Muscle of arm (tissue), 12 donors: ENCODE measurements around the gene TOX4. TPM values are rescaled to one million over a fixed set of nuclear protein-coding genes. Genes with fewer than 3 reads are reported as not detected.
"Not testable (repeated sequence)": the region's sequence is repeated elsewhere in the genome, so short reads cannot be mapped to it uniquely, and the experiment has no call there.

Experiments used
- DNase-seq: peaks from one replicate; pipeline ENCODE4 v3.0.0-alpha.2; 2013
- polyA plus RNA-seq, 12 donors: library from polyadenylated mRNA; unstranded; fragments of 120-200 nt; gene quantifications; one replicate each; pipeline ENCODE4 v1.2.1, GENCODE V29; 2013; ENCODE audit not compliant: insufficient read length in 12 of 12

TOX4 gene
- polyA plus RNA-seq, 12 donors = 17.4 to 56.6 (median 44.0) TPM; not detected in 1

DNA sequence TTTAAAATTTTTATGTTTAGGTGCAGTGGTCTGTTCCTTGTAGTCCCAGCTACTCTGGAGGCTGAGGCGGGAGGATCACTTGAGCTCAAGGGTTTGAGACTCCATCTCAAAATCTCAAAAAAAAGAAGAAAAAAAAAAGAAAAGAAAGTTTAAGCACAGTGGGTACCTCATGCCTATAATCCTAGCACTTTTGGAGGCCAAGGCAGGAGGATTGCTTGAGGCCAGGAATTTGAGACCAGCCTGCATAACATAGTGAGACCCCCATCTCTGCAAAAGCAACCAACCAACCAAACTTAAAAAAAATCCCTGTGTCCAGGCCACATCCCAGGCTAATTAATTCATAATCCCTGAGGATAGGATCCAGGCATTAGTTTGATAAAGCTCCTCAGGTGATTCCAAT is 52.5 kb downstream of the TOX4 start:
- no peak for DNase-seq

DNA sequence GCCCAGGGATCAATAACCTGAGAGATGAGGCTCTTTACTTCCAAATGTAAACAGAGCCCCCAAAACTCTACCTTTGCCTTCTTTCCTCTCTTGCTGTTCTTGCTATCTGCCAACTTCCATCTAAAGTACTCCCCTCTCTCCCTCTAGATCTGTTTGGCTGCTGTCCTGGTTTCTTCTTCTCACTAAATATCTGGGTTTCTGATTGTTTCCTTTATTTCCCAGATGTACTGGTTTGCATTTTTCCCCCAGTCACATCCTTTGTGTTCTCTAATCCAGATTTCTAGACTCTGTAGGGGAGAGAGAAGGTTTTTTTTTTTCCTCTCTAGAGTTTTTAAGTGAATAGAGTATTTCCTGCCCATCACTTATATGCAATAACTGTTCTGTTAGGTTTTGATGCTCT is 56.3 kb downstream of the TOX4 start:
- no peak for DNase-seq

DNA sequence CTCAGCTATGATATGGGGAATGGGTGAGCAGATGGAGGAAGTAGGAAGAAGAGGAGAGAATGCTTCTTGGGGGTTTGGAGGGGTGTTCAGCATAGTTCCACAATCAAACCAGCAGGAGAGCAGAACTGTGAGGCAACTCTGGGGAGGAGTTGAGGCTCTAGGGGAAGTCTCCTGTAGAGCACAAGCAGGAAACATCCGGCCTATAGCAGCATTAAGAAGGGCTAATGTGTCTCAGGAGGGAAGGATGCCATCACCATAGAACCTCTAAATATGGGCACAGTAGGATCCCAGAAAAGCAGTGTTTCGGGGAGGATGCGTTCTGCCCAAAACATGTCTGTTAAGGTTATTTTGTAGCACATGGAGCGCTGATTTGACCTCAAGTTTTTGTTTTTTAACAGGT is 57.6 kb downstream of the TOX4 start:
- DNase-seq = no peak

DNA sequence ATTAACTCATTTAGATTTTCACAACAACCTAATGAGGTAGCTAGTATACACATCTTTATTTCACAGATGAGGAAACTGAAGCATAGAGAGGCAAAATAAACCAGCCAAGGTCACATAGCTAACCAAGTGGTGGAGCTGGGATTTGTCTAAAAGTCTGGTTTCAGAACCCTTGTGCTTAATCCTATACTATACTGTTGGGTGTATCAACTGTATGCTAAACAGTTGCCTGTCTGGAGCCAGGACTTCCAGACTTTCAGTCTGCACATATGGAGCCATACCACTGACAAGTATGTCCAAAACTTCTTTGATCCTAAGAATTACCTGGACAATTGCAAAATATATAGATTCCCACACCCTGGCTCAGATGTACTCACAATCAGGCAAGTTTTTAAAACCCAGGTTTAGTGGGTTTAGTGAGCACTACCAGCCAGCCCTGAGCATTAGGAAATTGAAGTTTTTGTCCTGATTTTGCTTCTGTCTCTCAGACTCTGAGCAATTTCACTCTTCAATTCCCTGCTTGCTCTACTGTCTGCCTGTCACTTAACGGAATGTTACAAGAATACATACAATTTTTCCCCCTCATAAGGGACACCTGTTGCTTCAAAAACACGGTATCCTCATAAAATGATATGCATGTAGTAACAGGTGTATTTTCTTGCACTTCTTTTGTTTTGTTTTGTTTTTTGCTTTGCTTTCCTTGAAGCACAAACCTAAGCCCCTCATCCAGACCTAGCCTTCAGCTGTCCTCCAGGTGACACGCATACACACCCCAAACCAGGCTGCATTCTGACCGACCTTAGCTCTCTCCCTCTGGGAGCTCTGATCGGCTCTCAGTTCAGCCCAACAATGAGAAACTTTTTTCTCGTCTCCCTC is 58.8 kb downstream of the TOX4 start:
- no peak for DNase-seq

DNA sequence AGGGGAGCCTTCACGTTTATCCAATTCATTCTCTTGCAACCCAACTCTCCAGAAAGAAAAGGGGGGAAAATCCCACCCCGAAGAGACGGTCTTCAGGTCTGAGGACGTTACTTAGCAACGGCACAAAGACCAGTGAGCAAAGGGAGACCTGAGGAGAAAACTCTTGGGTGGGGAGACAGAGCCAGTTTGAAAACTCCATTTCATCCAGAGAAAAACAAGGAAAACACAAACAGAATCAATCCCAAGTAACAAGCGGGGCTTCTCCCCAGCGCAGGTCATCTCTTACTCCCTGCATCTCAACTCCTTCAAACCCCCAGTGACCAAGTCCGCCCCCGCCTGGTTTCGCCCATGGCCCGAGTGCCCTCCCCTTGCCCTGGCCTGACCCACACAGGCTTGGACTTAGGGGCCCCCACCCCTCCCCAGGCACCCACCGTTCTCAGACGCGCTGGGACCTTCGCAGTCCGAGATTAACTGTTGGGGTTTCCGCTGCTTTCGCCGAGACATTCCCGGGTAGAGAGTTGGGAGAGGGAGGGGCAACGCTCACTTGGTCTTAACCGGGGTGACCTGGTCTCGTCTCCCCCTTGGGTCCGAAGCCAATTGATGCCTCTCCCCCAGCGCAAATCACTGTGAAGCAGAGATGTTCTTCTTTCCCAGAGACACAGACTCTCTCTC is 59.6 kb downstream of the TOX4 start:
- DNase-seq = peak; percentile 31

DNA sequence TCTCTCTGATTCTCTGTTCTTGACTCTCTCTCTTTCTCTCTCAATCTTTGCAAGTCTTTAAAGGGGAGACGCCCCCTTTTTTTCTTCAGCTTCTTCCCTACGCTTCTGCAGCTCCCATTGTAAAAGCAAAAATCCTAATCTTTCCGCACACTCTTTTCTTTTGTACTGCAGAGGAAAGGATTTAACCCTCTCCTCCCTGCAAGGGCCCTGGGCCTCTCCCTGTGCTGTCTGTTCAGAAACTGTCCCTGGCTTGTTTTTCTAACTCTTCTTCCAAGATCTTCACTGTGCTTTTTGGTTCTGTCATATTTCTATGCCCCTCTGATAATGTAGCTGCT is 60.1 kb downstream of the TOX4 start:
- no peak for DNase-seq

DNA sequence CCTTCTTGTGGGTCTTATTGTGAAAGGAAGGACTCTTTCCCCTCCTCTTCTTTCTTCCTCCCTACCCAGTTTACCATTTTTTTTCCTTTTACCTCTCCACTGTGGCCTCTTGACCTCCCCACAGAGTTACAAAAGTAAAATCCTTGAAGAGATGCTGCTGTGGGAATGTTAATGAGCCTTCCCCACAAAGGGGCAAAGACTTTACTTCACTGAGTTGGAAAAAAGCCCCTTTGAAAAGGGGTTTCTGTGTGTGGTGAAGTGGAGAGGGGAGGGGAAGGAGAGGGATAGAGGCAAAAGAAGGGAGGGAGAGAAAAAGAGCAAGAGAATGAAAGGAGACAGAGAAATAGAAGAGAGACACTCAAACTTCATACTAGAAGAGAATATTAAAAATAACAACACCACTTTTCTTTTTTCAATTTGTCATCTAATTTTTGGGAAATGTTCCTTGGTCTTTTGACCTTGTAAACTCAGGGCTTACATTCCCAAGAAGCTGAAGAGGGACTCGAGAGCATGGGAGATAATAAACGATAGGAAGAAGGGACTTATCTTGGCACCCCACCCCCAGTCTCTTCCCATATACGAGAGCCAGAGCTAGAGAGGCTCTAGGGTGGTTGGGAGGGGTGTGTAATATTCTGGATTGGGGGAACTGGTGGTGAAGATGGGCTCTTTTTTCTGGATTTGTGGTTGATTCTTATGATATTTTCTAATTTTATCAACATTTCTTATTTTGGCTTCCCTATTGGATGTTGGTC is 62.4 kb downstream of the TOX4 start:
- DNase-seq = no peak

DNA sequence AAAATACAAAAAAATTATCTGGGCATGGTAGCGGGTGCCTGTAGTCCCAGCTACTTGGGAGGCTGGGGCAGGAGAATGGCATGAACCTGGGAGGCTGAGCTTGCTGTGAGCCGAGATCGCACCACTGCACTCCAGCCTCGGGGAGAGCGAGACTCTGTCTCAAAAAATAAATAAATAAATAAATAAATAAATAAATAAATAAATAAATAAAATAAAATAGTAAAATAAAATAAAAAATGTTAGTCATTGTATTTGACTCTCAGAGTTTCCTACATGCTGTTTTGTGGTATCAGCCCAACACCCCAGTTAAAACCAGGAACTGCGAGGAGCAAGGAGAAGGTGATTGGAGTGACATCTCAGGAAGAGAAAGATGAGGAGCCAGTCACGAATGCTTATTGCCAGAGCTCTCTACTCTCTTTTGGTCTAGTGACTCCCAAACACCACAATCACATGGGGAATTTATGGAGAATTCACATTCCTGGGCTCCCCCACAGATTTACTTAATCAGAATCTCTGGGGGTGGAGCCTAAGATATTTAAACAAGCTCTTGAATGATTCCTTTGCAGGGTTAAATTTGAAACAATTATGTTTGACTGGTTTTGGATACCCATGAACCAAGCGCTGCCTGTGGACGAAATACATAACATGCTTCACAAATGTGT is 64.5 kb downstream of the TOX4 start:
- DNase-seq = no peak

DNA sequence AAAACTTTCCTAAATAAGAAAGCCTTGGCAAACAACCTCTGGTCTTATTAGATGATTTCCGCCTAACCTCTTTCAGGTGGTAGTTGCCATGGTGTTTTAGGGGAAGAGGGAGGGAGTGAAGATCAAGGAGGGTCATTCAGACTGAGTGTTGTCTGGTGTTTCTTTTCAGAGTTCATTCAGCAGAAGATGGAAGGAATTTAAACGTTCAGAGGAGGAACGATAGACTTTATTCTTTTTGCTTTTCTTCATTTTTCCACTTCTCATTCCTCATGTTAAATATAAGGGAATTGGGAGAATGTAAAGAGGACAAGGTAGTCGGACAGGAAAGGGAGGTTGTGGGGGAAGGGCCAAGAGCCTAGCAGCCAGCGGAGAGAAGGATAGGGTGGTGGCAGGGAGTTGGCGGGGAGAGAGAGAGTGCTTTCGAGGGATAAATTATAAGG is 66.5 kb downstream of the TOX4 start:
- no peak for DNase-seq

DNA sequence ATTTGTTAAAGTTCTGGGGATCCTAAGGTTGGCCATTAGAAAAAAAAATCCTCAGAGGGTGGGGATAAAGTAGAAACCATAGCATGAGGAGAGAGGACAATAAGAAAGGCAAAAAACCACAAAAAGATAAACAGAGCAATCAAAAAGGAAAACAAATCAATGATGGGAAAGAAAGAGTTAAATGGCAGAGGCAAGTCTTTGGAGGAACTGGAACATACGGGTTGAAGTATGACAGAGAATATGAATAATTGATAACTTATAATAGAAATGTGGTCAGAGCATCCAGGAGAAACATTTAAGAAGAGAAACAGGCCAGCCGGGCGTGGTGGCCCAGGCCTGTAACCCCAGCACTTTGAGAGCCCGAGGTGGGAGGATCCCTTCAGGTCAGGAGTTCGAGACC is 67.0 kb downstream of the TOX4 start:
- DNase-seq = no peak

DNA sequence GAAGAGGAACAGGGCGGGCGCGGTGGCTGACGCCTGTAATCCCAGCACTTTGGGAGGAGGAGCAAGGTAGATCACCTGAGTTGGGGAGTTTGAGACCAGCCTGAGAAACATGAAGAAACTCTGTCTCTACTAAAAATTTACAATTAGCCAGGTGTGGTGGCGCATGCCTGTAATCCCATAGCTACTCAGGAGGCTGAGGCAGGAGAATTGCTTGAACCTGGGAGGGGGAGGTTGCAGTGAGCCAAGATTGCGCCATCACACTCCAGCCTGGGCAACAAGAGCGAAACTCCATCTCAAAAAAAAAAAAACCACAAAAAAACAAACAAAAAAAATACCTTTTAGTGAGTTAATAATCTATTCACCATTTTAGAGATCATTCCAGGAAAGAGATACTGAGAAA is 67.6 kb downstream of the TOX4 start:
- DNase-seq = not testable (repeated sequence)

Other genes with a start within 250 kb of the TOX4 start
- 100 to 1,000 TPM in 11 of 12 donors, not detected in 1; 385 to 728 (median 453) TPM for gene HNRNPC, start 207.8 kb upstream of the TOX4 start, polyA plus RNA-seq
- gene RPGRIP1, start 197.1 kb upstream of the TOX4 start, polyA plus RNA-seq = under 1 TPM in 10 of 12 donors, not detected in 2; 0.26 to 0.86 (median 0.50) TPM
- 10 to 100 TPM in 11 of 12 donors, not detected in 1; 69.7 to 89.1 (median 82.0) TPM for gene SUPT16H, start 93.2 kb upstream of the TOX4 start, polyA plus RNA-seq
- gene CHD8, start 21.1 kb upstream of the TOX4 start, polyA plus RNA-seq = 10 to 100 TPM in 11 of 12 donors, not detected in 1; 37.8 to 71.1 (median 41.4) TPM
- gene RAB2B, start 236 bp upstream of the TOX4 start, polyA plus RNA-seq = 10 to 100 TPM in 11 of 12 donors, not detected in 1; 16.7 to 32.1 (median 25.1) TPM
- 10 to 100 TPM in 11 of 12 donors, not detected in 1; 32.5 to 70.8 (median 48.6) TPM for gene METTL3, start 34.1 kb downstream of the TOX4 start, polyA plus RNA-seq
- gene SALL2, start 49.2 kb downstream of the TOX4 start, polyA plus RNA-seq = 10 to 100 TPM in 11 of 12 donors, not detected in 1; 10.5 to 20.6 (median 14.5) TPM
- gene OR10G3, start 102.9 kb downstream of the TOX4 start, polyA plus RNA-seq = under 1 TPM in 2 of 12 donors, not detected in 10; 0.12 to 0.13 TPM
- under 1 TPM in 1 of 12 donors, not detected in 11; 0.15 TPM for gene OR10G2, start 157.7 kb downstream of the TOX4 start, polyA plus RNA-seq
- not detected for gene OR4E2, start 176.6 kb downstream of the TOX4 start, polyA plus RNA-seq
- under 1 TPM in 3 of 12 donors, not detected in 9; 0.05 to 0.08 (median 0.06) TPM for gene OR4E1, start 196.6 kb downstream of the TOX4 start, polyA plus RNA-seq